Renal cortex interstitium (tissue), 11 donors: Measurements from ENCODE around the gene TMEM240. TPM values are rescaled to one million over a fixed set of nuclear protein-coding genes. Genes with fewer than 3 reads are reported as not detected.
"Not testable (repeated sequence)": the region's sequence is repeated elsewhere in the genome, so short reads cannot be mapped to it uniquely, and the experiment has no call there.

ENCODE experiments used
- DNase-seq, 11 donors: peaks; one replicate each; pipeline ENCODE4 v3.0.0-alpha.2; 2013; ENCODE audit warnings: low read depth in 9 of 11, low spot score in 4 of 11; ENCODE audit errors: extremely low read depth in 1 of 11
- polyA plus RNA-seq, 3 donors: library from polyadenylated mRNA; unstranded; fragments of 120-200 nt; gene quantifications; one replicate each; pipeline ENCODE4 v1.2.1, GENCODE V29; 2013; ENCODE audit not compliant: insufficient read length in 3 of 3

Gene TMEM240
- polyA plus RNA-seq, 3 donors = 4.0 to 12.1 (median 6.6) TPM

- no peak for DNase-seq
Observed at GRCh38 chr1:1562556-1563195, 22.3 kb upstream of the TMEM240 start.

- DNase-seq = no peak
Observed at GRCh38 chr1:1561801-1562470, 21.5 kb upstream of the TMEM240 start.

- DNase-seq = no peak
Observed at GRCh38 chr1:1560178-1560577, 19.8 kb upstream of the TMEM240 start.

GRCh38 chr1:1559066-1559465 lies 18.6 kb upstream of the TMEM240 start:
- DNase-seq = no peak

- DNase-seq = no peak
Observed at GRCh38 chr1:1558591-1558990, 18.2 kb upstream of the TMEM240 start.

GRCh38 chr1:1557688-1558087 lies 17.3 kb upstream of the TMEM240 start:
- not testable (repeated sequence) for DNase-seq

- not testable (repeated sequence) for DNase-seq
Observed at GRCh38 chr1:1556961-1557360, 16.5 kb upstream of the TMEM240 start.

- DNase-seq = no peak
Observed at GRCh38 chr1:1556505-1556904, 16.1 kb upstream of the TMEM240 start.

- DNase-seq = no peak
Observed at GRCh38 chr1:1554926-1555915, 14.8 kb upstream of the TMEM240 start.

- DNase-seq = no peak
Observed at GRCh38 chr1:1554550-1554925, 14.1 kb upstream of the TMEM240 start.

GRCh38 chr1:1553821-1554494 lies 13.5 kb upstream of the TMEM240 start:
- no peak for DNase-seq

- DNase-seq = no peak
Observed at GRCh38 chr1:1552263-1552639, 11.8 kb upstream of the TMEM240 start.

GRCh38 chr1:1551524-1552262 lies 11.3 kb upstream of the TMEM240 start:
- no peak for DNase-seq

GRCh38 chr1:1550591-1551432 lies 10.4 kb upstream of the TMEM240 start:
- no peak for DNase-seq

GRCh38 chr1:1550087-1550486 lies 9.7 kb upstream of the TMEM240 start:
- DNase-seq = no peak

- DNase-seq = no peak
Observed at GRCh38 chr1:1548591-1548990, 8.2 kb upstream of the TMEM240 start.

GRCh38 chr1:1547476-1547875 lies 7.1 kb upstream of the TMEM240 start:
- DNase-seq = no peak

- no peak for DNase-seq
Observed at GRCh38 chr1:1547011-1547410, 6.6 kb upstream of the TMEM240 start.
